GM21529 (cell line): ENCODE results near the gene COPA.

ENCODE experiments used
- ATAC-seq: cut with Tn5 transposase; IDR thresholded peaks from one replicate; pipeline ENCODE4 v1.9.1; 2021; ENCODE audit not compliant: unreplicated experiment

COPA gene

DNA sequence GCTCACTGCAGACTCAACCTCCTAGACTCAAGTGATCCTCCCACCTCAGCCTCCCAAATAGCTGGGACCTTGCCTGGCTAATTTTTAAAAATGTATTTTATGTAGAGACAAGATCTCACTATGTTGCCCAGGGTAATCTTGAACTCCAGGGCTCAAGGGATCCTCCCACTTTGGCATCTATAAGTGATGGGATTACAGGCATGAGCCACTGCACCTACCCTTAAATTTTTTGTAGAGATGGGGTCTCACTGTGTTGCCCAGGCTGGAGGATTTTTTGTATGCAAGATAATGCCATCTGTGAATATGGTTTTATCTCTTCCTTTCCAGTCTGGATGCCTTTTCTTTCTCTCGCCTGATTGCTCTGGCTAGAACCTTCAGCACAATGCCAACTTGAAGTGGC, 72.0 kb downstream of the COPA start:
- no peak for ATAC-seq

- no peak for ATAC-seq
Observed at GRCh38 chr1:160267284-160267991, 75.6 kb downstream of the COPA start.

DNA sequence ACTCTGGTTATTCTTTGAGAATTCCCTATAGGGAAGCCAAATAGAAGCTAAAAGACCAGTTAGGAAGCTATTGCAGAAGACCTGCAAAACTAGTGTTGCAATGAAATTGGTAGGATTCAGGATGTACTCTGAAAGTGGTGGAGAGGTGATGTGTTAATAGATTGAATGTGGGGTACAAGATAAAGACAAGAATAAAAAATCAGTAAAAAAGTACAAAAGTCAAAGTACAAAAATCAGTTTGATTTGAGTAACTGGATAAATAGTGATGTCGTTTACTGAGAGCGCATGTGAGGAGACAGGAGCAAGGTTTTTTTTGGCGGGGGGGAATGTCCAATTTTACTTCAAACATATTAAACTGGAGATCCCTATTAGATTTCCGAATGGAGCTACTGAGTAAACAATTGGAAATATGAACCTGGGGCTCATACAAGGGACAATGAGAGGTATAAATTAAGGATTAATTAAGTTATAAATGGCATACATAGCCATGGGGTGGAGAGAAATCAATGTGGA, 78.2 kb downstream of the COPA start:
- ATAC-seq, result no peak

- peak; percentile 67 for ATAC-seq
Observed at GRCh38 chr1:160261893-160262794, 80.9 kb downstream of the COPA start, which contains the start of gene DCAF8. Gene DCAF8 (minus strand): TSS chr1:160262549. CDS start chr1:160244008, 18,541 bp downstream.

DNA sequence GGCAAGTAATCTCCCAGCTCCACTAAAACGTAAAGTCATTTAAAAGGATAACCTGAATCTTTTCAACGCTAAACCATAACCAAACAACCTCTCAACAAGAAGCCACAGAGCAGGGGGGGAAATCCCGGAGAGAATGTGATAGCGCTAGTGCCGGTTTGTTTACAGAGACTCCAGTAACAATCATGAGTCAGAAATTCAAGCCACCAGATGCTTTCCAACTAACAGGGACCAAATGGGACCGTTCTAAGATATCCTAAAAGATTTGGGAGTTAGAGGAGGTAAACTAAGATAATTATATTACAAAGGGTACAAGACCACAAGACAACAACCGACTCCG, 81.5 kb downstream of the COPA start:
- ATAC-seq, result peak; percentile 25

- ATAC-seq, result no peak
Observed at GRCh38 chr1:160260406-160261382, 82.4 kb downstream of the COPA start.

- no peak for ATAC-seq
Observed at GRCh38 chr1:160258177-160258798, 84.8 kb downstream of the COPA start.

DNA sequence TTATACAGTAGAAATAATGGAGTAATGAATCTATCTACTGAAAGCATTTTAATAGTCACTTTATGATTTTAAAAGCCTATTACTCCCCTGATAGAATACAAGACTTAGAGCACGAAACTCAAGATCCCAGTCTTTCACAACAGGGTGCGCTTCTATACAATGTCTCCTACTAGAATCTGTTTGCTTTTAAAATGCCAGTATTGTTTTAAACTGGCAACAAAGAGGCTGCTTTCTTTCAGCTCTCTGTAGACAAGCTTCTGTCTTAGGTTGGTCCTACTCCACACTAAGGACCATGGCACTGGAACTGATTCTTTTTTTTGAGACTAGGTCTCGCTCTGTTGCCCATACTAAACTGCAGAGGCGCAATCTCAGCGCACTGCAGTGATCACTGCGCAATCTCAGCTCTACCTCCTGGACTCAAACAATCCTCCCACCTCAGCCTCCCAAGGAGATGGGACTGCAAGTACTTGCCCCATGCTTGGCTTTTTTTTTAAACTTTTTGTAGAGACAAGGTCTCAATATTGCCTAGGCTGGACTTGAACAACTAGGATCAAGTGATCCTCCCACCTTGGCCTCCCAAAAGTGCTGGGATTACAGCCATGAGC, 85.5 kb downstream of the COPA start:
- ATAC-seq, result no peak

GRCh38 chr1:160256396-160257046, 86.5 kb downstream of the COPA start:
- ATAC-seq, result no peak

DNA sequence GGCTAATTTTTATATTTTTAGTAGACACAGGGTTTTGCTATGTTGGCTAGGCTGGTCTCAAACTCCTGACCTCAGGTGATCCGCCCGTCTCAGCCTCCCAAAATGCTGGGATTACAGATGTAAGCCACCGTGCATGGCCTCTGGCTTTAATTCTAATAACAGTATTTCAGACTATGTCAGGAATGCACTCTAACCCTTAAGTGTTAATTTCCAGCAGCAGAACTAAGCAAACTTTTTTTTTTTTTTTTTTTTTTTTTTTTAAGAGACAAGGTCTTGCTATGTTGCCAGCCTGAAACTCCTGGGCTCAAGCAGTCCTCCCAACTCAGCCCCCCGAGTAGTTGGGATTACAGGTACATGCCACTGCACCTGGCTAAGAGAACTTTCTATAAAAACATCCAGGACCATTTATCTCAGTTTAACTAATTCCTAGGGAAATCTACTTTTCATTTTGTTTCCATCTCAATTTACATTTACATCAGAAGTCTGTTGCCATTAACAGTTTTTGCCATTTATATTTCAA, 87.2 kb downstream of the COPA start:
- ATAC-seq, result no peak

DNA sequence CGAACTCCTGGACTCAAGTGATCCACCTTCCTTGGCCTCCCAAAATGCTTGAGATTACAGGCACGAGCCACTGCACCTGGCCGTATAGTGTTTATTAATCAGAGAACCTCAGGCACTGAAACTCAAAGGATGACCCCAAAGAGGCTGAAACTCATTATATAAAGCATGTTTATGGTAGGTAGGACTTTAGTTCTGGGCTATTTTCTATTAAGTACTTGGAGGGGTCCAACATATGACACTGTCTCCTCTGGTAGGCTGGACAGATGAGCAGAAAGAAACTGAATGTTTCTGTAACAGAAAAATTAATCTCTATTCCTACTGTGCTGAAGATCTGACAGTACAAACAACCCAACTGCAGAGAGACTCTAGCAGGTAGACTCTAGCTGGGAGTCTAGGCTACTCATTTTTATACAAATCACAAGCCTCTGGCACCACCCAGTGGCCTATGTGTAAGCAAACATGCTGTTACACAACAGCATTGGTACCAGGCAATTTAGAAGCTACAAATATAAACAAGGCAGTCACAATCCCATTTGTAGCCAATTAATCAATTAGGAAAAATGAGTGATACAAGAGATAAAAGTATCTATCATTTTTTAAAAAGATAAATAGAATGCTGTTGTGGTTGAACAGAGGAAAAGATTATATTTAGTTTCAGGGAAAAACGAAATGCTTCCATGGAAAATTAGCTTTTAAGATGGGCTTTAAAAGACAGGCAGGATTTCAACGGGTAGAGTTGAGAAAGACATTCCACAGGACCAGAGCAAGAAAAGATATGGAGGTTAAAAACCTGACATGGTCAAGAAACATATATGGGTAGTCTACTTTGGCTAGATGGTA, 91.1 kb downstream of the COPA start:
- ATAC-seq, result no peak

DNA sequence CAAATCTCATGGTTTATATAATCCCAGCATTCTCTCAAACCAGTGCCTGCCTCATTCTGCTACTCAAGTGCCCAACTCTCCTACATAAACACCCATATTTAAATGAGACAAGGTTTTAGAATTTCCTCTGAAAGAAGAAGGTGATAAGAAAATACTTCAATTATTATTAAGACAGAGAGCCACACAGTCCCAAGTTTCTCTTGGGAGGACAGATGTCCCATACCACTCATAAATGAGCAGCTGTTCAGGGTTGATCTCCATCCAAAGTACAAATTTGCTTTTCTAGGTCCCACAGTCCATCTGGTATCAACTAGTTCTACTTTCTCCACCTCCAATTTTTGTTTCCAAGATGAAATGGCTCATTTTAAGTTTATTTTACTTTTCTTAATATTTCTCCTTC, 92.0 kb downstream of the COPA start:
- no peak for ATAC-seq

GRCh38 chr1:160247053-160247452, 96.0 kb downstream of the COPA start:
- ATAC-seq, result no peak

DNA sequence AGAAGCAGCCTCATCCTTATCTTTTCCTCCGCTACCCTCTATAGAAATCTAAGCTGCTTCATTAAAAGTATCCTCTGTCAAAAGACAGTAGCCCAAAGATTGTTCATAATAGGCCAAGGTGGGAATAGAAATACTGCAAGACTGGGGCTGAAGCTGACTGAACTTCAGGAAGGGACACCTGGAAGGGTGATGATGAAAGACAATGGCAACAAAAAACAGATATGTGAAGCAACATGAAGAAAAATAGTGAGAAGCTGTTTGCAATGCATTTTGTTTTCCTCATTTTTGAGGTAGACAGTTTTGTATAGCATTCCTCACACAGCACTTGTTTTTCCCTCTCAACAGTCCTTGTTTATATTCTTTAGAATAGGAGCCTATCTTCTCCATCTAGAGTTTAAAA, 97.6 kb downstream of the COPA start:
- no peak for ATAC-seq

- ATAC-seq, result no peak
Observed at GRCh38 chr1:160244209-160244608, 98.8 kb downstream of the COPA start.

GRCh38 chr1:160243767-160244166, 99.3 kb downstream of the COPA start:
- no peak for ATAC-seq

DNA sequence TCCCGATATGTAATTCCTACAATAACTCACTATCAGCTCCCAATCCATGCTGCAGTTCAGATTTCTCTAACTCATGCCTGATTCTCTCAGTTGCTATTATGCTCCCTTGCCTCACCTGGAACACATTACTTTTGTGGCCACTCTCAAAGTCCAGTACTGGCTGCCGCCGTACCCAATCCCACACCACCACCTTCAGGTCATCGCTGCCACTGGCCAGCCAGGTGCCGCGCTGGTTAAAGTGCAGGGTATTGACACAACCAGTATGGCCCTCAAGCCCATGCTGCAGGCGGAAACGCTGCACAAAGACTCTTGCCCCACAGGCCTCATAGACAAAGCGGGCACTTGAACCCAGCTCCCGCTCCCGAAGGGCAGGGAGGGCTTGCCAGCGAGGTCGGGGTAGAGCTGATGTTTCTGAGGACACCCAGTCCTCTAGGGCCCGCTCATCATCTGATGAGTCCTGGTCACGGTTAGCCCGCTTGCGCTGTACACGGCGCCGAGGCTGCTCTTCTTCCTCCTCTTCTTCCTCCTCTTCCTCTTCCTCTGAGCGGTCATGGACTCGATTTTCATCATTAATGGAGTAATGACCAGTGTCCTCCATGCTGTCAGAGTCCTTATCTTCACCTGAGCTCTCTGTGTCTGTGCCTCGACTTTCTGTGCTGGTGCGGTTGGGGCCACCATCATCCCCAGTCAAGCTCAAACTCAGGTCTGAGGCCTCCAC, 103.3 kb downstream of the COPA start:
- no peak for ATAC-seq
